GM19023 (cell line): ENCODE results near the gene KCNJ10.

Experiments
- ATAC-seq: cut with Tn5 transposase; IDR thresholded peaks from one replicate; pipeline ENCODE4 v1.9.1; 2021; ENCODE audit warnings: mild to moderate bottlenecking, moderate library complexity; ENCODE audit not compliant: unreplicated experiment

Gene KCNJ10

DNA sequence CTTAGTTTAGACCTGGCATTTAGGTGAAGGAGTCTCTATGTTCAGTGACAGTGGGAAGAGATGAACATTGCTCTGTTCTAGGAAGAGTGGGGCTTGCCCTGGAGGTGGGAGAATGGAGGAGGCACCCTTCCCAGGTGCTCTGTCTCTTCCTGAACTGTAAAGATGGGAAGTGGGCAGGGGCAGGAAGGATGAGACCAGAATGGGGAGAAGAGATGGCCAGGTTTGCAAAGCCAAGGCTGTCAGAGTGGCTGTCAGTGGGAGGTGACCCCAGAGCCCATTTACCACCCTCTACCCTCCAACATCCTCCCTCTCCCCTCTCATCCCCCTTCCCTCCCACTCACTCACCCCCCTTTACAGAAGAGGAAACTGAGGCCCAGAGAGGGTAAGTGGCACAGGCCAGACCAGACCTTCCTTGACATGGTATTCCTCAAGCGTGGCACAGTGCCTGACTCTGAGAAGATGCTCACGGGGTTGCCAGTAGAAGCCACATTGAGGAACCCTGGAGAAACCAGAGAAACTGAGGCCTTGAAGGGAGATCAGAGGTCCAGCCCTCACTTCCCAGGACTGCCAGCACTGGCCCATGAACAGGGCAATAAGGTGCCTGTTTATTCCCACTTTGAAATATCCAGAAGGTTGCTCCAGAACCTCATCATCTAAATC lies 29.9 kb upstream of the KCNJ10 start:
- ATAC-seq, result no peak

DNA sequence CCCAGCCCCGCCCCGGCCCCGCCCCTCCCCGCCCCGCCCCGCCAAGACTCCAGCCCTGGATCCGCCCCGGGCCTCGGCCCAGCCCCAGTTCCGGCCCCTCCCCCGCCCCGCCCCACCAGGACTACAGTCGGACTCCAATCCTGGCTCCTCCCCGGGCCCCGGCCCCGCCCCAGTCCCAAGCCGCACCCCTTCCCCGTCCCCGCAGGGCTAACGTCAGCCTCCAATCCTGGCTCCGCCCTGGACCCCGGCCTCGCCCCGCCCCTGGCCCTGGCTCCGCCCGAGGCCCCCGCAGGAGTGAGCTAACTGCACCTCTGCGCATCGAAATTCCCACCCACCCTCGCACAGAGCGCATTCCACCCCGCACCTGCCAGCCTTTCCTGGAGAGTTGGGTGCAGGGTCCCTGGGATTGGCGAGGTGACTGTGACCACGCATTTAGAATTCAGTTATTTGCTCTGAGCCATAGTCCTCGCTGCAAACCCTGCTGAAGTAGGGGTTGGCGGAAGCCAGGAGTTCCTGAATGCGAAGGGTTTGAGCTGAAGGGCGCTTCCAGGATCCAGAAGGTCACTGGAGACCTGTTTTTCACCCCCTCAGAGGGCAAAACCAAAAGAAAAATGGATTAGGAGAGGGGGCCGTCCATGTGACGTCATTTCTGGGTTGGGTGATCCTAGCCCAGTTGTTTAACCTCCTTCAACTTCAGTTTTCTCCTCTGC lies 29.0 kb upstream of the KCNJ10 start:
- peak; percentile 82 for ATAC-seq

DNA sequence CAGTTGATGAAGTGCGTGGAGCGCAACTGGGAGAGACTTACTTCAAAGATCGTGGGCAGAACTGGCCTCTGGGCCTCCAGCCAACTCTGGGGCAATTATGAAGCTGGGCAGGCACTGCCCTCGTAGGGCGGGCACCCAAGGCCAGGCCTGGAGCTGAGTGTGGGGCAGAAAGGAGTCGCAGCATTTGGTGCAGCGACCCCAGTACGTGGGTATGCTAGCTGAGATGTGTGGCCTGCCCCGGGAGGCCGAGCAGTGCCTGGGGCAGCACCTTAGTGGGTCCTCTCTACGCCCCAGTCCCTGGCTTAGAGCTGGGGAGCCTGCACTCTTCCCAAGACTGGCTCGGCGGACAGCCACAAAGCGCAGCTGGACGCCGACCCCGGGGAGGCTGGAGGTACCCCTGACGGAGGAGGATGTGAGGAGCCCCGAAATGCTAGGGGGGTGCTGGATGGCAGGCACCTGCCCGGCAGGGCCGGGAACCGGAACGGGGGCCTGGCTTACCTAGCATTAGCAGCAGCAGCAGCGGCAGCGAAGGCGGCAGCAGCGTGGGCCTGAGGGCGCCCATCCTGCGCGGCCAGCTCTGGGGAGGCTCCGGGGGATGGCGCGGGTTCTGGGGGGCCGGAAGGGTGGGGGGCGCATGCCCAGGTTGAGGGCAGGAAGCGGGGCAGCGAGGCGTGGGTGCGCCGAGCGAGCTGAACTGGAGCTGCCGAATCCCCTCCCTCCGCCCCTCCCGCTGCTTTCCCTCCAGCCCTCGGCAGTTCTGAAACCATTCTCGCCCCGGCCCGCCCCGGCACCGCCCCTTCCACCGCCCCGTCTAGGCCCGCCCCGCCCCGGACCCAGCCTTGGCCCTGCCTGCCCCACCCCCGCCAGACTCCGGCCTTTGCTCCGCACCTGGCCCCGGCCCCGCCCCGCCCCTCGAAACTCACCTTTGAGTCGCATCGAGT lies 28.2 kb upstream of the KCNJ10 start, which contains the start of gene IGSF8:
Gene IGSF8 (minus strand): TSS at position 709 of the 941 bp plus-strand sequence. CDS start 147 bp downstream, at position 562.
- peak; percentile 55 for ATAC-seq

DNA sequence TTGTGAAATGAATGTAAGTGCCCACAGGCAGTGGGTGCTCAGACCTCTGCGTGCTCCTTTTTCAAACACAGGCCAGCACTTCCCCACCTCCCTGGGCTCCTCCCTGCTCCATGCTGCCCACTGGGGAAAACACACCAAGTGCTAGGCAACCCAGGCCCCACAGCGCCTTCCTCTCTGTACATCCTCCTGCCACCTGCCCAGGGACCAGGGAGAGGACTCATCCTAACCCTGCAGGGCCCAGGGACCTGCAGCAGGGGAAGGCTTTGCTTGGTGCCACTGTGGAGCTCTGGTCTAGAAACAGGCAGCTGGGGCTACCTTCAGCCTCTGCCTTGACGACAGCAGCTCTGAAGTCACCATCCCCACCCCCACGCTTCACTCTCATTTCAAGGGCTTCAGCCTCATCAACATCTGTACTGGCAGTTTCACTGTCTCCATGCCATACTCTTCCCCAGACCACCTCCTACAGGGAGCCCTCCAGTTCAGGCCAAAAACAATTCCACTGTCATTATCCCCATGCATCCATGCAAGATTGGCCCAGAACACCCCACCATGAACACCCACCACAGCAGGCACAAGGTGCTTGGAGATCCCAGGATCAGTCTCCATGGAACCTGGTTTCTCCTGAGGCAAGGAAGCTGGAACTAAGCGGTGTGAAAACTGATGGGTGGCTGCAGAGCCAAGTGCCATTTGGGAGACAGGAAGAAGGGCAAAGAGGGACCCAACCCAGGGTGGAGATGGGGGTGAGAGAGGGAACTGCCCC lies 27.4 kb upstream of the KCNJ10 start:
- no peak for ATAC-seq

DNA sequence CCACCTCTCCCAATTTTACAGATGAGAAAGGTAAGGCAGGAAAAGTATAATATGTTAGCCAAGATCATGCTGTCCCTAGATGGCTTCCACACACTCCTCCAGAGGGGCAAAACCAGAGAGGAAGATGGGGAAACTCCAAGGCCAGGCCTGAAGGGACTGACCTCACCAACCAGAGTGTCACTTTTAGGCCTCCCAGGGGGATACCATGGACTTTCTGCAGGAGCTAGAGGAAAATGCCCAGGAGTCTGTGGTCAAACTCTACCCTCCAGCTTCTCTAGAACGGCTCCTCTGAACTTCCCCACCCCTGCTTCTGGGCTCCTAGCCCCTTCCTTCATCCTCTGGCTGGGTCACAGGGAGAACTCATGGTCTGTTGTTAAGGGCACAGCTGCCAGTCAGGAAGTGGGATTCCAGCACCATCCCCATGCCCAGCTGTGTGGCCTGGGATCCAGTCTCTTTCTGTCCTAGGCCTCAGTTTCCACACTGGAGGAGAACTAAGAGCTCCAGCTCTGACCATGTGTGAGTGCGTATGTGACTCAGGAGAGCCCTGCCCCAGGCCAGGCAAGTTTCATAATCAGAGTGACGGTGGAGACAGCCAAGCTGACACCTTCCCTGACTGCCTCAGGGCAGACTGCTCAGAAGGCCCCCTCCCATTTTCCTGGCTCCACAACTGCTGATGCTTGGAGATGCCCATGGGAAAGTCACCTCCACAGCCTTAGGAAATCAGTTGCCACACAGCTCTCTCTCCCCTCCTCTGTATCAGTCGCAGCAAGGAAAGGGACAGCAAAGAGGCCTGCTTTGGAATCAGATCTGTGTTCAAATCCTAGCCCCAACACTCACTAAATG lies 26.5 kb upstream of the KCNJ10 start:
- no peak for ATAC-seq

DNA sequence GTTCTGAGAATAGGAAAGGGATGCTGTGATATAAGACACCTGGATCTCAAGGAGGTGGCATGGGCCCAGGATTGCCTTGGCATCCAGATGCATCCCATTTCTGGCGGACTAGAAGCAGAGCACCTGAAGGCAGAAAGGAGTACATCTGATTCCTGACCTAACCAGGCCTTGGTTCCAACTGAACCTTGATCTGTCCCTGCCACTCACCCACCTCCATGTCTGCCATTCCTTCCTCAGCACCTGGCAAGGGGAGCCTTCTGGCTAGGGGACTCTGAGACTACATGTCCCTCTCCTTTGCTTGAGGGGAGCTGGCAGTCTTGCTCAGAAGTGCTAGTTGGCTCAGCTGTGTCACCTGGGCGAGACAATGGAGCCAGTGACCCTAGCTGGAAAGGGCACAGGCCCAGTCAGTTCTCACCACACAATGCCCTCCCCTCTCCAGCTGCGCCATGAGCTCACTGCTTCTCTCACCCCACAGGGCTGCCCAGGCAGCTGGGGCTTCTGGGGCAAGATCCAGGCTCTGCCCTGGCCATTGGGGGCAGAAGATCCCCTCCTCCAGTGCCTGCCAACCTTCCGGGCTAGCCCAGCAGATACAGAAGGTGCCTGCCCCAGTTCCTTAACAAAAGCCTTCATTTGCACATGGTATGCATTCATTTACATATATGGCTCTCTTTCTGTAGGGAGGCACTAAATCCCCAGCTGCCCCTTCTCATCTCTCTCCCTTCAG lies 25.6 kb upstream of the KCNJ10 start:
- ATAC-seq, result no peak

DNA sequence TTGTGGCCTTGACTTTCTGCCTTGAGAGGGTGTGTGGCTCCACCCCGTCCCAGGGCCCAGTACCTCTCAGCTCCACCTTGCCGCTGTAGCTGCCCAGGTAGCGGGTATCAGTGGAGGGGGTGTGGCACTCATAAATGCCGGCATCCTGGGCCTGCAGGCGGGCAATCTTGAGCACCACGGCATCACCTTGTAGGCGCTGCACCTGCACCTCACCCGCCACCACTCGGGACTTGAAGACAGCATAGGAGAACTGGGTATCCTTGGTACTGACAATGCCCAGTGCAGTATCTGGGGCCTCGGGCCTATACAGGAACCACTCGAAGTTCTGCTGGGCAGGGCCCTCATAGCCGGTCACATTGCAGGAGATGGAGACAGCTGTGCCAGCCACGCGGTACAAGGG lies 24.8 kb upstream of the KCNJ10 start:
- no peak for ATAC-seq

DNA sequence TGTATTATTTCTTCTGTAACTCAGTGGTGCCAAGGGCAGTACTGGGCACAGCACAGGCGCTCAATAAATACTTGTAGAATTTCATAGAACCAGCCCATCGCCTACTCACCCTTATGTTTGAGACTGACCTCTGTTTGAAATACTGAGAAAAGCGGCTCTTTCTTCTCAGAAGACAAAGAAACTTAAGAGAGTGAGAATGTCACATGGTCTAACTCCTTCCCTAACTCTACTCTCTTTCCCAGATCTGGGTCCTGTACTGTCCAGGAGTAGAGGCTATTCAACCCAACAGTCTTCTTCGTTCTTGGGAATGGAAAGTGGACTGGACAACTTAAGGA lies 24.3 kb upstream of the KCNJ10 start:
- no peak for ATAC-seq

DNA sequence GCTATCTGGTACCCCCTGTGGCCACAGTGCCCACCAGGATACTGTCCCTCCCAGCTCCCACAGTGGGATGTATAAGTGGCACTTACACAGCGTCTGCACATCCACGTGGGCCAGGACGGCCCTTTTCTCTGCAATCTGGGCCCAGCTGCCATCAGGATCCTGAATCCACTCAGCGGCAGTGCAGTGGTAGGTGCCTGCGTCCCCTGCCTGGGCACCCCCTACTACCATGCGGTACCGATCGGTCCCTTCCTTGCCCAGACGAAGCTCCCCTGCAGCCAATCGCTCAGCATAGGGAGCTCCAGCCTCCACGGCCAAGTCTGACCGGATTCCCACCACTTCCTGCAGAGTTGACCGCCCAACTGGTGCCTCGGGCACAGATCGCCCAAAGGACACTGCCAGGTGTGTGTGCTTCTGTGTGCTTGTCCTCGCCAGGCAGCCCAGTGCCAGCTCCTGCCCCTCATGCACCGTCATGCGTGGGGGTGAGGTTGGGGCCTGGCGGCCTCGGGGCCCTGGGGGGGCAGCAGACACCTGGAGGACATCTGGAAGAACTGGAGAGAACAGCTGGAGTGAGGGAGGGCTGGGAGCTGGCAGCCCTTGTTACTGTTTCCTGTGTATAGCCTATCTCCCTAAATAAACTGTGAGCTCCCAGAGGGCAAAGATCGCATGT lies 23.8 kb upstream of the KCNJ10 start:
- ATAC-seq, result no peak

DNA sequence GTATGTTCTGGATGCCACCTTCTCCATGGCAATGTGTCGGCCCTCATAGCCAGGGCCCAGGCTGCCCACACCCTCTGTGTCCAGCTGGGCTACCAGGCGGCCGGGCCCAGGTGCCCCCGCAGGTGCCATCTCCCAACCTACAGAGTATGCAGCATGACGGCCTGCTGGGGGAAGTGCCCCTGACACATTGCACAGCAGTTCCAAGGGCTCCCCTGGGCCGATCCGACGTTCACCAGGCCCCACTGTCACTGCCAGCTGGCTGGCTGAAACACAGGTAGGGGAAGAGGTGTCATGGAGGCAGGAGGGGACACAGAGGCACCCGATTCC lies 23.1 kb upstream of the KCNJ10 start:
- ATAC-seq, result no peak

DNA sequence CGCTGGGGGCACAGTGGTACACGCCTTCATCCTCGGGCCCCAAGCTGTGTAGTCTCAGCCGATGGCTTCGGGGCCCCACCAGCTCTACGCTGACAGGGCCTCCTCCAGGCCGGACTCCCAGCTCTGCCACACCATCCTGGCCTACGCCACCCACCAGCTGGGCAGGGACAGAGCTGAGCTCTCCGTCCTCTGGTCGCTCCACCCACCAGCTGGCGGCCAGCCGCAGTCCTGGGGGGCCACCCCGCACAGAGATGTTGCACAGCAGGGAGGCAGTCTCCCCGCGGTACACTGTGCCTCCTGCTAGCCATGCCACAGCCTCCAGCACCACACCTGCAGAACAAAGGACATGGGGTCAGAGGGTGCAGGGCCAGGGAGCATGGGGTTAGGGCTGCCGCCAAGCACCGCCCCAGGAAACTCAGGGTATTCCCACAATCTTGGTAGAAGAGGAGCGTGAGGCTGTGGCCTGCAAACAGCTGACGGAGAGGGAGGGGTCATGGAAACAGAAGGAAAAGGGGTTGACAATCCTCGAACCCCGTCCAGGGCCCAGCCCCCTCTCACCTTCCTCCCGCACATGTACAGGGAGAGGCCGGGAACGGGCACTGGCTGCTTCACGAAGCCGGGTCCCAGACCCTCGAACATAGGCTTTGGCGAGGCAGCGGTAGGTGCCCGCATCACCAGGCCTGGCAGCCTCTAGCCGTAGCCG lies 22.6 kb upstream of the KCNJ10 start:
- ATAC-seq, result no peak

DNA sequence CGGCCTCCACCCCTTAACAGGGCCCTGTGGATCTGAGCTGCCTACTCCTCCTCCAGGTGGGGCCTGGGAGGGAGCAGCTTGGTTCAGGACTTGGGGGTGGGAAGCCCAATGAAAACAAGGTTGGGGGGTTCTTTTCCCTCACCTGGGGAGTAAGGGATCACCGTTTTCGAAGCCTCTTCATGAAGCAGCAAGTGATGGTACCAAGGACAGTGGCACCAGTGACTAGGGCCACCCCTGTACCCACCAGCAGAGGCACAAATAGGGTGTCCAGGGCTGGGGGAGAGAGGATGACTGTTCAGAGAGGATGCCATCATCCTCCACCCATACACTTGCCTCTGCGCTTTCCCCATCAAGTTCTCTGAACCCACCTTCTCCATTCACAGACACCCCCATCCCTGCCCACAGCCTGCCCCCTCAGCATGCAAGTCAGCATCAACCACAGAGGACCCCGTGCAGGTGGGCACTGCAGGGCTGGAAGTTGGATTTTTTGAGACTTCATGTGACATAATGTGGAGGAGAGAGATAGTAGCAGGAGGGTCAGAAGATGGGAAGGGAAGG lies 21.8 kb upstream of the KCNJ10 start:
- no peak for ATAC-seq

DNA sequence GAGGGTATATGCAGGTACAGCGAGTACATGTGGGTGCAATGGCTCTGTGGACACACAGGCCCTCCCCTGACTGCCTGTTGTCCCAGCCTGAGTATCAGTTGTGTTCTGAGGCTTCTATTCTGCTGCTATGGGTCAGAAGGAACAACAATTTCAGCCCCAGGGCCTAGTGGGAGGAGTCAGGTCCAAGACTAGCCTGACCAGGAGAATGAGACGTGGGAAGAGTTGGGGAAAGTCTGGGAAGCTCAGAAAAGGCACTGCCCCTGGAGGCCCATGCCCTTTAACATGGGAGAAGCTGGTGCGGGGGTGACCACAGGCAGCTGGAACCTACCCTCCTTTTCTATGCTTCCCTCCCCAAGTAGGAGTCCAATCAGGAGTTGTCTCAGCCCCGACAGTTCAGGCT lies 20.8 kb upstream of the KCNJ10 start:
- no peak for ATAC-seq

DNA sequence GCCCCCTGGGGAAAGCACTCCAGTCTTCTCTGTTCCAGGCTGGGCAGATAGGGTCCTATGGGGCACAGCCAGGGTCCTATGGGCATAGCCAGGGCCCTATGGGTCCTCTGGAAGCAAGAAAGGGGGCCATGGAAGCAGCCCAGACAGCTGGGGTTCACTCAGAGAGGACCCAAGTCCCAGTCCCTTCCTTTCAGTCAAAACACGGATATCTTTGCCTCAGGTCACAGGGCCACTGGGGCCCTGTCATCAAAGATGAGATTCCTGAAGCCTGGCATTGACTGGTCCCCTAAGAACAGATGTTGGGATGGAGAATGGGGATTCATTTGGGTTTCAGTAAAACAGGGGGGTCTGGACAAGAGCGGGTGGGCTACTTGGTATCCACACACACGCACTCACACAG lies 19.9 kb upstream of the KCNJ10 start:
- ATAC-seq, result no peak

DNA sequence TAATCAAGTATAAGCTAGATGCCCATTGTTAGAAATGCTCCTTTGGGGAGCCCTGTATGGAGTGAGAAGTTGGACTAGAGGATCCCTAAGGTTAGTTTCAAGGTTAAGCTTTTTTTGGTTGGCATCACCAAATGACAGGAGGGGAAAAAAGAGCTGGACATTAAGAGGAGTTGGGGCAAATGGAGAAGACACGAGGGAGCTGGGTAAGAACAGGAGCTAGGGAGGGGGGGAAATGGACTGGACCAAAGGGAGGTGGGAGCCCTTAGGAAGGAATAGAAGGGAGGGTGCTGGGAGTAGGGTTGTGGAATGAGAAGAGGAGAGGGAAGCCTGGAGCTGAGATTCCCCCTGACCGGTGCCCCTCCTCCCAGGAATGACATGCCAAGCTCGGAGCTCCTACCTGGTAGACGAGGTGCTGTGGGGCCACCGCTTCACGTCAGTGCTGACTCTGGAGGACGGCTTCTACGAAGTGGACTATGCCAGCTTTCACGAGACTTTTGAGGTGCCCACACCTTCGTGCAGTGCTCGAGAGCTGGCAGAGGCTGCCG lies 17.2 kb upstream of the KCNJ10 start:
- no peak for ATAC-seq

DNA sequence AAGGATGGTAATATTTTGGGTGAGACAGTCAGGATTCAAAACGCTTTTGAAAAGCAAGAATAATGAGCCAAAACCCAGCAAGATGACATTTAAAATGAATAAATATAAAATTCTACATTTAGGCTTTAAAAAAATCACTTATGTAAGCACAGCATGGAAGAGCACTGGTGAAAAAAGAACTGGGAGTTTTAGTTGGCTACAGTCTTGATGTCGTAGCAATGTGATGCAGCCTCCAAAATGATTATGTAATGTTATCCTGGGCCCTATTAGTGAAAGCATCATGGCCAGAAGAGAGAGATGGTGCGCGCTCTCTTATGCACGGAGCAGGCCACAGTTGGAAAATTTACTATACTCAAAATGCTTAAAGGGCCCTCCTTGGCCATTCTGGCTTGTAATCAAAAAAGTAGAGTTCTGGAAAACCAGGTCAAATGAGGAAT lies 16.5 kb upstream of the KCNJ10 start:
- ATAC-seq, result no peak

DNA sequence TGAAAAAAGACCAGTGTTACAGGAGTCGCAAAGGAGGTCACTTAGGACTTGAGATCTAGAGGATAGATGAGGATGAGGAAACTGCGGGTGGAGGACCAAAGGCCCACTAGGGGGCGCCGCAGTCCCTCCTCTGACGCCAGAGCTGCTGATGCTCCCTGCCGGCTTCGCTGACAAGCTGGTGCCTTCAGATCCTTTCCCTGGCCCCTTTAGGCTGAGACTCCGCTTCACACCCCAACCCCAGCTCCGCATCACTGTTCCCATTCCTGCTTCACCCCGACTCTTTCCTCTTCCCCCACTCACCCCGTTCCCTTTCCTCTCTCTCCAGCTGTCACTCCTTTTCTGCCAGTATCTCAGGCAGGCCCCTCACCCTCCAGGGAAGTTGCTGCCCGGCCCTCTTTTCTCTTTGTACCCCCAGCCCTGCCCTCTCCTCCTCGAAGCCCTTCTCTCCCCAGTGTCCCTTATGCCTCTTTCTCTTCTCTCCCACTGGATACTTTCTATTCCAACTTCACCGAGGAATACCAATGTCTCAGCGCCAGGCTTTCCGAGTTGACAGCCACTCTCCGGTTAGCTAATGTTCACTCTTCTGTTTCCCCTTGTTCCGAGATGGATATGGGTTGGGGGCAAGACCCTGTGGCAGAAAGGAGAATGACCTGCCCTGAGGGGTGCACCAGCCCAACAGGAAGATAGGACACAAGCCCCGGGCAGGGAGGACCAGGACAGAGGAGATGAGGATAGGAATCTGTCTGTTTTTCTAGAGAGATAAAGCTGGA lies 15.9 kb upstream of the KCNJ10 start:
- no peak for ATAC-seq
